Tibial artery (tissue), 4 donors: Measurements from ENCODE around the gene GNB4.

Experiments used
- DNase-seq, 2 donors: peaks; one replicate each; pipeline ENCODE4 v3.0.0-alpha.2; 2019
- H3K27ac ChIP-seq, 2 donors: fragments of 200-600 bp; sonication (generic) in 1 of 2; 1 replicate in 1 of 2; 2 replicates in 1 of 2; pipeline ENCODE4 v1.5.1; 2018 to 2019; ENCODE audit warnings: mild to moderate bottlenecking in 1 of 2
- H3K27me3 ChIP-seq, 2 donors: fragments of 200-600 bp; sonication (generic) in 1 of 2; one replicate each; pipeline versions ENCODE4 v1.5.1 to v1.6.0; 2016 to 2019
- H3K36me3 ChIP-seq, 3 donors: fragments of 200-600 bp; sonication (generic) in 2 of 3; one replicate each; pipeline ENCODE4 v1.5.1; 2016 to 2019; ENCODE audit warnings: mild to moderate bottlenecking in 2 of 3
- H3K4me1 ChIP-seq, 4 donors: fragments of 200-600 bp; sonication (generic) in 2 of 4; 1 replicate in 3 of 4; 2 replicates in 1 of 4; pipeline ENCODE4 v1.5.1; 2016 to 2019
- H3K4me3 ChIP-seq, 2 donors: fragments of 200-600 bp; sonication (generic) in 1 of 2; 1 replicate in 1 of 2; 2 replicates in 1 of 2; pipeline ENCODE4 v1.5.1; 2018 to 2019; ENCODE audit warnings: mild to moderate bottlenecking in 2 of 2
- H3K9me3 ChIP-seq, 3 donors: fragments of 200-600 bp; sonication (generic) in 1 of 3; one replicate each; pipeline ENCODE4 v1.5.1; 2016 to 2019
- intact Hi-C: fragments of 100-400 bp; cut with DNase I; formaldehyde crosslinking; loops from one replicate; pipeline ENCODE4 v1.15.0; 2023; ENCODE audit warnings: low total_unique reads
- TF ChIP-seq, protein P1 (sequence below), 2 experiments: fragments of 200-600 bp in 1 of 2; fragments of 450-650 bp in 1 of 2; IDR thresholded peaks; one replicate each; pipeline ENCODE4 v1.5.1; 2017 to 2019; ENCODE audit warnings: antibody characterized with exemption in 2 of 2, mild to moderate bottlenecking in 1 of 2, moderate library complexity in 1 of 2

Gene GNB4

GRCh38 chr3:179463319-179463718 lies 12.0 kb upstream of the GNB4 start:
- no peak overlapping the region for H3K4me3 ChIP-seq
- TF ChIP-seq, protein P1, sequence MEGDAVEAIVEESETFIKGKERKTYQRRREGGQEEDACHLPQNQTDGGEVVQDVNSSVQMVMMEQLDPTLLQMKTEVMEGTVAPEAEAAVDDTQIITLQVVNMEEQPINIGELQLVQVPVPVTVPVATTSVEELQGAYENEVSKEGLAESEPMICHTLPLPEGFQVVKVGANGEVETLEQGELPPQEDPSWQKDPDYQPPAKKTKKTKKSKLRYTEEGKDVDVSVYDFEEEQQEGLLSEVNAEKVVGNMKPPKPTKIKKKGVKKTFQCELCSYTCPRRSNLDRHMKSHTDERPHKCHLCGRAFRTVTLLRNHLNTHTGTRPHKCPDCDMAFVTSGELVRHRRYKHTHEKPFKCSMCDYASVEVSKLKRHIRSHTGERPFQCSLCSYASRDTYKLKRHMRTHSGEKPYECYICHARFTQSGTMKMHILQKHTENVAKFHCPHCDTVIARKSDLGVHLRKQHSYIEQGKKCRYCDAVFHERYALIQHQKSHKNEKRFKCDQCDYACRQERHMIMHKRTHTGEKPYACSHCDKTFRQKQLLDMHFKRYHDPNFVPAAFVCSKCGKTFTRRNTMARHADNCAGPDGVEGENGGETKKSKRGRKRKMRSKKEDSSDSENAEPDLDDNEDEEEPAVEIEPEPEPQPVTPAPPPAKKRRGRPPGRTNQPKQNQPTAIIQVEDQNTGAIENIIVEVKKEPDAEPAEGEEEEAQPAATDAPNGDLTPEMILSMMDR (IDR thresholded peaks at IDR 0.05): no peak
- intact Hi-C loops: no loop called here
- H3K27me3 ChIP-seq: no peaks in the 10 kb centered on the region
- no peaks in the 10 kb centered on the region for H3K9me3 ChIP-seq
- no peak for DNase-seq
- no peaks in the 10 kb centered on the region for H3K4me1 ChIP-seq
- H3K27ac ChIP-seq: no peak overlapping the region
- no peaks in the 10 kb centered on the region for H3K36me3 ChIP-seq

DNA sequence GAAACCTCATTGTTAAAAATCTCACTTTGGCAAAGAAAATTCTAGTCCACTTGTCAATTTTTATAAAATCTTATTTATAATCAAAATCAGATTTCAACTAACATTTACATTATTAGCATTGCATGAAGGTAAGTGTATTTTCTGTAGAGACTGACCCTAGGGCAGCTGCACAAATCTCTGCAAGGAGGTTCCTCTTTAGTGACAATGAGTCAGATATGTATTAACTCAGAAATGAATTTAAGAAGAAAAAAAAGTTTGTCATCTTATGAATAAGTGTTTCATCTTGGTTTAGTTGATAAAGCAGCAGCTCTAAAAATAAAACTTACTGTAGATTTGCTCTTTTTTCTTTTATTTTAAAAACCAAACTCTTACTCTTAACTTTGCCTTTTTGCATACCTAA lies 9.0 kb upstream of the GNB4 start:
- H3K4me3 ChIP-seq: no peak overlapping the region
- H3K27me3 ChIP-seq: no peaks in the 10 kb centered on the region
- intact Hi-C loops: no loop called here
- H3K4me1 ChIP-seq: no peaks in the 10 kb centered on the region
- H3K27ac ChIP-seq: no peak overlapping the region
- no peaks in the 10 kb centered on the region for H3K36me3 ChIP-seq
- DNase-seq: no peak
- TF ChIP-seq, protein P1 (IDR thresholded peaks at IDR 0.05): no peak
- no peaks in the 10 kb centered on the region for H3K9me3 ChIP-seq

GRCh38 chr3:179455954-179456353 lies 4.7 kb upstream of the GNB4 start:
- H3K4me1 ChIP-seq: peaks cover 0 to 11% (median 0%) of the 10 kb centered on the region in 4 donors
- H3K9me3 ChIP-seq: no peaks in the 10 kb centered on the region
- DNase-seq: no peak
- no peaks in the 10 kb centered on the region for H3K27me3 ChIP-seq
- intact Hi-C loops: loop anchor here (5.0 kb wide), 1 partner anchor 91 kb away; no protein-coding TSS in a partner anchor
- H3K27ac ChIP-seq: no peak overlapping the region
- TF ChIP-seq, protein P1 (IDR thresholded peaks at IDR 0.05): no peak
- H3K36me3 ChIP-seq: no peaks in the 10 kb centered on the region
- no peak overlapping the region for H3K4me3 ChIP-seq

GRCh38 chr3:179454887-179455286 lies 3.6 kb upstream of the GNB4 start:
- Histone ChIP-seq H3K27ac (no peak overlapping the region), H3K9me3 (no peaks in the 10 kb centered on the region), H3K27me3 (no peaks in the 10 kb centered on the region), H3K4me3 (no peak overlapping the region), H3K4me1 (peaks cover 0 to 12% (median under 1%) of the 10 kb centered on the region in 4 donors), H3K36me3 (no peaks in the 10 kb centered on the region)
- TF ChIP-seq, protein P1 (IDR thresholded peaks at IDR 0.05): no peak
- intact Hi-C loops: loop anchor here (5.0 kb wide), 1 partner anchor 92 kb away; no protein-coding TSS in a partner anchor
- DNase-seq: no peak

GRCh38 chr3:179453967-179454366 lies 2.7 kb upstream of the GNB4 start:
- Histone ChIP-seq H3K4me3 (no peak overlapping the region), H3K9me3 (no peaks in the 10 kb centered on the region), H3K27ac (no peak overlapping the region), H3K27me3 (no peaks in the 10 kb centered on the region), H3K36me3 (no peaks in the 10 kb centered on the region), H3K4me1 (peaks cover 0 to 21% (median 6%) of the 10 kb centered on the region in 4 donors)
- intact Hi-C loops: no loop called here
- no peak for DNase-seq
- TF ChIP-seq, protein P1 (IDR thresholded peaks at IDR 0.05): no peak

- no peak for DNase-seq
- Histone ChIP-seq H3K27me3 (no peaks in the 10 kb centered on the region), H3K4me1 (peaks cover 0 to 31% (median 13%) of the 10 kb centered on the region in 4 donors), H3K4me3 (no peak overlapping the region), H3K9me3 (no peaks in the 10 kb centered on the region), H3K36me3 (no peaks in the 10 kb centered on the region), H3K27ac (peak overlapping the region; percentile 93 to 98)
- intact Hi-C loops: no loop called here
- TF ChIP-seq, protein P1 (IDR thresholded peaks at IDR 0.05): no peak
Observed at GRCh38 chr3:179452872-179453271, 1.6 kb upstream of the GNB4 start.
